Adrenal gland (tissue), 12 donors: ENCODE data around the gene TP53BP2. TPM values are rescaled to one million over a fixed set of nuclear protein-coding genes. Genes with fewer than 3 reads are reported as not detected.

Experiments
- DNase-seq, 7 donors: peaks; one replicate each; pipeline ENCODE4 v3.0.0-alpha.2; 2019 to 2020
- H3K27ac ChIP-seq, 5 donors: fragments of 200-600 bp; sonication (generic) in 4 of 5; 1 replicate in 3 of 5; 2 replicates in 2 of 5; pipeline versions ENCODE4 v1.5.1 to v1.8.0; 2016 to 2020; ENCODE audit warnings: mild to moderate bottlenecking in 1 of 5
- H3K27me3 ChIP-seq: fragments of 200-600 bp; 2 replicates; pipeline ENCODE4 v1.8.0; 2021
- H3K36me3 ChIP-seq, 2 donors: fragments of 200-600 bp; replicated peaks in 1 of 2; 1 replicate in 1 of 2; 2 replicates in 1 of 2; pipeline versions ENCODE4 v1.5.1 to v1.8.0; 2018 to 2022
- H3K4me1 ChIP-seq, 2 donors: fragments of 200-600 bp; replicated peaks in 1 of 2; 1 replicate in 1 of 2; 2 replicates in 1 of 2; pipeline versions ENCODE4 v1.5.1 to v1.8.0; 2018 to 2021
- H3K4me3 ChIP-seq, 4 donors: fragments of 200-600 bp; sonication (generic) in 3 of 4; one replicate each; pipeline ENCODE4 v1.5.1; 2016 to 2018
- H3K9me3 ChIP-seq, 3 donors: fragments of 200-600 bp; sonication (generic) in 1 of 3; replicated peaks in 1 of 3; 1 replicate in 2 of 3; 2 replicates in 1 of 3; pipeline versions ENCODE4 v1.5.1 to v1.8.0; 2016 to 2021
- CTCF ChIP-seq, 6 experiments: fragments of 450-650 bp in 4 of 6; fragments of 200-600 bp in 2 of 6; sonication (generic) in 1 of 6; IDR thresholded peaks; 1 replicate in 5 of 6; 2 replicates in 1 of 6; pipeline versions ENCODE4 v1.5.1 to v1.8.0; 2016 to 2021; ENCODE audit warnings: antibody characterized with exemption in 6 of 6, mild to moderate bottlenecking in 2 of 6, moderate library complexity in 1 of 6
- POLR2A ChIP-seq, 2 donors: fragments of 450-650 bp; IDR thresholded peaks; one replicate each; pipeline ENCODE4 v1.6.1; 2017; ENCODE audit warnings: antibody characterized with exemption in 2 of 2, mild to moderate bottlenecking in 2 of 2, moderate library complexity in 1 of 2
- WGBS, 4 donors: extraction: QIAGEN DNeasy Blood & Tissue Kit in 2 of 4; methylation state at CpG; one replicate each; pipeline versions ENCODE4 v1.1.5 to v1.1.7; 2013 to 2017; 5-methylcytosine and 5-hydroxymethylcytosine counted together
- intact Hi-C, 2 donors: fragments of 100-400 bp; cut with DNase I; formaldehyde crosslinking; loops; one replicate each; pipeline versions ENCODE4 v1.14.1 to v1.15.0; 2022 to 2023
- polyA plus RNA-seq, 3 donors: library from polyadenylated mRNA; stranded (reverse); fragments of 200-250 nt in 2 of 3; fragments of 350-450 nt in 1 of 3; fragmentation: Illumina TruSeq in 1 of 3; extraction: RNeasy Lipid Tissue Mini Kit (QIAGEN cat#74804) in 1 of 3; gene quantifications; one replicate each; pipeline ENCODE4 v1.2.3, GENCODE V29; 2013 to 2014
- total RNA-seq, 9 donors: library from RNA; depleted of rRNA in 4 of 9; stranded (reverse); fragments of >200 nt in 4 of 9; fragments of 120-200 nt in 1 of 9; fragmentation: NEBNext Ultra II Directional in 1 of 9; extraction: Animal tissue kit (Norgen Biotek cat#: 25700) in 1 of 9; gene quantifications; one replicate each; pipeline versions ENCODE4 v1.1.0 to v1.2.4, GENCODE V29; 2013 to 2023
- donor health status: healthy with polysubstance abuse.
- donor health status: Bipolar disorder and iron deficiency.
- donor health status: DM: yes; HTN: yes; CAD: no.
- donor health status: DM: no; HTN: no; CAD: no.
- donor health status: DM: no; HTN: no; CAD: no.
- donor health status: DM: yes; HTN: yes; CAD: no.

The TP53BP2 gene
- total and polyA plus RNA-seq, 12 donors = 6.0 to 38.5 (median 24.0) TPM

- 92 to 96% (median 94%) methylated on average over 16 to 17 of the region's 17 CpGs for WGBS, 4 donors
Observed at GRCh38 chr1:223754681-223755431, 90.9 kb downstream of the TP53BP2 start.

GRCh38 chr1:223752721-223753515, 92.8 kb downstream of the TP53BP2 start:
- H3K9me3 ChIP-seq = no peaks in the 10 kb centered on the region
- H3K36me3 ChIP-seq = peaks cover 0 to 79% of the 10 kb centered on the region in 2 donors
- intact Hi-C loops = no loop called here
- DNase-seq = no peak
- no peak overlapping the region for H3K27ac ChIP-seq
- no peaks in the 10 kb centered on the region for H3K27me3 ChIP-seq
- TF ChIP-seq POLR2A (IDR thresholded peaks at IDR 0.05) = no peak
- no peak for TF ChIP-seq CTCF (IDR thresholded peaks at IDR 0.05)
- no peak overlapping the region for H3K4me3 ChIP-seq
- 75 to 88% (median 76%) methylated on average over 10 to 15 of the region's 15 CpGs for WGBS, 4 donors
- peaks cover 11 to 12% of the 10 kb centered on the region in 2 donors for H3K4me1 ChIP-seq

More at GRCh38 chr1:223754681-223755431, 90.9 kb downstream of the TP53BP2 start:
- Histone ChIP-seq H3K4me3 (no peak overlapping the region), H3K27me3 (no peaks in the 10 kb centered on the region), H3K9me3 (no peaks in the 10 kb centered on the region), H3K36me3 (peaks cover 0 to 97% of the 10 kb centered on the region in 2 donors), H3K27ac (no peak overlapping the region), H3K4me1 (no peaks in the 10 kb centered on the region)
- DNase-seq = no peak
- no peak for TF ChIP-seq POLR2A (IDR thresholded peaks at IDR 0.05)
- no peak for TF ChIP-seq CTCF (IDR thresholded peaks at IDR 0.05)
- intact Hi-C loops = no loop called here

GRCh38 chr1:223751696-223752095, 94.1 kb downstream of the TP53BP2 start:
- Histone ChIP-seq H3K27ac (no peak overlapping the region), H3K27me3 (no peaks in the 10 kb centered on the region), H3K4me3 (no peak overlapping the region), H3K9me3 (no peaks in the 10 kb centered on the region), H3K36me3 (peaks cover 0 to 75% of the 10 kb centered on the region in 2 donors), H3K4me1 (peaks cover 18 to 19% of the 10 kb centered on the region in 2 donors)
- TF ChIP-seq POLR2A (IDR thresholded peaks at IDR 0.05) (no peak), CTCF (IDR thresholded peaks at IDR 0.05) (no peak)
- intact Hi-C loops = no loop called here
- DNase-seq = no peak
- 92 to 99% (median 94%) methylated on average over 4 of the region's 4 CpGs for WGBS, 4 donors
